Sigmoid colon (tissue), 7 donors: ENCODE results near the gene MRPL51. TPM values are rescaled to one million over a fixed set of nuclear protein-coding genes. Genes with fewer than 3 reads are reported as not detected.

Source experiments
- DNase-seq: peaks from one replicate; pipeline ENCODE4 v3.0.0-alpha.2; 2019
- H3K27ac ChIP-seq, 4 donors: fragments of 200-600 bp; sonication (generic); one replicate each; pipeline ENCODE4 v1.5.1; 2016 to 2019; ENCODE audit warnings: mild to moderate bottlenecking in 1 of 4
- H3K27me3 ChIP-seq, 3 donors: fragments of 200-600 bp; sonication (generic); one replicate each; pipeline ENCODE4 v1.5.1; 2019; ENCODE audit warnings: mild to moderate bottlenecking in 1 of 3
- H3K36me3 ChIP-seq, 4 donors: fragments of 200-600 bp; sonication (generic); one replicate each; pipeline ENCODE4 v1.5.1; 2016 to 2019
- H3K4me1 ChIP-seq, 4 donors: fragments of 200-600 bp; sonication (generic); one replicate each; pipeline ENCODE4 v1.5.1; 2017 to 2019
- H3K4me3 ChIP-seq, 4 donors: fragments of 200-600 bp; sonication (generic); one replicate each; pipeline ENCODE4 v1.5.1; 2017 to 2019; ENCODE audit warnings: mild to moderate bottlenecking in 2 of 4, moderate library complexity in 1 of 4
- H3K9me3 ChIP-seq, 4 donors: fragments of 200-600 bp in 3 of 4; sonication (generic) in 3 of 4; one replicate each; pipeline versions ENCODE4 v1.5.1 to v1.6.1; 2013 to 2019
- CTCF ChIP-seq, 4 experiments: fragments of 450-650 bp in 3 of 4; fragments of 200-600 bp in 1 of 4; IDR thresholded peaks; one replicate each; pipeline ENCODE4 v1.5.1; 2016 to 2019; ENCODE audit warnings: antibody characterized with exemption in 4 of 4, mild to moderate bottlenecking in 3 of 4, moderate library complexity in 2 of 4
- EP300 ChIP-seq, 4 donors: sonication (generic); formaldehyde crosslinking; IDR thresholded peaks; one replicate each; pipeline ENCODE4 v1.6.1; 2017; ENCODE audit warnings: antibody characterized with exemption in 4 of 4
- POLR2A ChIP-seq, 2 donors: fragments of 450-650 bp; IDR thresholded peaks; one replicate each; pipeline ENCODE4 v1.6.1; 2016; ENCODE audit warnings: antibody characterized with exemption in 2 of 2, mild to moderate bottlenecking in 2 of 2, moderate library complexity in 2 of 2
- POLR2AphosphoS5 ChIP-seq, 4 donors: sonication (generic); formaldehyde crosslinking; IDR thresholded peaks; one replicate each; pipeline ENCODE4 v1.6.1; 2017; ENCODE audit warnings: antibody characterized with exemption in 4 of 4
- WGBS, 2 donors: extraction: QIAGEN DNeasy Blood & Tissue Kit; methylation state at CpG; one replicate each; pipeline ENCODE4 v1.1.7; 2013; 5-methylcytosine and 5-hydroxymethylcytosine counted together
- intact Hi-C: fragments of 100-400 bp; cut with DNase I; formaldehyde crosslinking; loops from one replicate; pipeline ENCODE4 v1.15.1; 2023
- polyA plus RNA-seq, 3 donors: library from polyadenylated mRNA; stranded (reverse); fragments of 200-250 nt; gene quantifications; one replicate each; pipeline ENCODE4 v1.2.3, GENCODE V29; 2013
- total RNA-seq, 4 donors: library from RNA; depleted of rRNA; stranded (reverse); fragments of >200 nt; gene quantifications; one replicate each; pipeline ENCODE4 v1.1.0, GENCODE V29; 2016
- donor health status: healthy with polysubstance abuse.
- donor health status: Bipolar disorder and iron deficiency.
- donor health status: healthy.

The MRPL51 gene
- total RNA-seq (100 to 1,000 TPM in 2 of 4 donors, 10 to 100 TPM in 2; 52.9 to 113 (median 92.1) TPM), polyA plus RNA-seq (100 to 1,000 TPM; 119 to 142 (median 135) TPM)

GRCh38 chr12:6492838-6493496 lies at the start of gene MRPL51:
MRPL51 (minus strand) TSS chr12:6493262; CDS start chr12:6493136, 126 bp downstream.
- Histone ChIP-seq H3K27me3 (no peaks in the 10 kb centered on the region), H3K4me3 (peak within 1 kb of the TSS; percentile 60 to 79 (median 70)), H3K9me3 (no peaks in the 10 kb centered on the region), H3K4me1 (peaks cover 0 to 27% (median 20%) of the 10 kb centered on the region in 4 donors), H3K36me3 (peaks cover 0 to 25% (median 0%) of the 10 kb centered on the region in 4 donors), H3K27ac (peak within 1 kb of the TSS; percentile 94 to 97 (median 96))
- TF ChIP-seq POLR2A (IDR thresholded peaks at IDR 0.05) = peak; percentile 89
- peak; percentile 86 to 98 (median 92) for TF ChIP-seq POLR2AphosphoS5 (IDR thresholded peaks at IDR 0.05)
- TF ChIP-seq CTCF (IDR thresholded peaks at IDR 0.05) = no peak
- TF ChIP-seq EP300 (IDR thresholded peaks at IDR 0.05) = peak in 1 of 4 donors; percentile 40
- 1% methylated on average over 39 of the region's 39 CpGs for WGBS, 2 donors
- DNase-seq = peak; percentile 98
- intact Hi-C loops = loop anchor here (1.0 to 5.0 kb wide), 3 partner anchors 23 to 59 kb away; partner anchors contain the start of genes GAPDH and VAMP1

DNA sequence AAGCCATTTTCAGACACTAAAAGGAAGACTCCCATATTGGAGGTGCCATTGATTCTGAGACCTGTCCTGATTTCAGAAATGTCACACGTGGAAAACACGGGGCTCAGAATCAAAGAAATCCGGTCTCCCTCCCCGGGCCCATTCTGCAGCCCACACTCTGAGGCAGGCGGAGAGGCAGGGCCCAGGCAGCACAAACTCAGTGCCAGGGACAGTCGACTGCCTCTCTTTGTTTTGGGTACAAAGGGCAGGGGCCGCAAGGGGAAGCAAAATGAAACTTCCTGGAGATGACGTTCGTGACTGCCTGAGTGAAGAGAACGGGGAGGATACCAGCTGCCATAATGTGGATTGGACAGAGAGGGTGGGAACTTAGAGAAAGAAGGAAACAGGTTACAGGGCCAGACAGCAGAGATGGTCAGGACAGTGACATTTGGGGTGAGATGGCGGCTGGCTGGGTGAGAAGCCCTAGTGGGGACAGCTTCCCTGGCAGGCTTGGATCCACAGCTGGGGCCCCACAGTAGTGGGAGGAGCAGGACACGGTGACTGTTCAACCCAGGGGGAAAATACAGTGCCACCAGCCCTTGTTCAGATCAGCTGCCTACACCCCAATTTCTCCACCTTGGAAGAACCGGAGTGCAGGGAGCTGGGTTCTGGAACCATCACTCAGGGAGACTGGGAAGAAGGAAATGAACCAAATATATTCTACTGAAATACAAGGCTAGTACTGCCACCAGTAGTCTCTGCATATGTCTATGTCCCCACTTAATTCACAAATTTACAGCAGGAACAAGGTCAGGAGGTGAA lies 49.3 kb upstream of the MRPL51 start:
- Histone ChIP-seq H3K4me1 (peaks cover 0 to 37% (median 24%) of the 10 kb centered on the region in 4 donors), H3K27me3 (no peaks in the 10 kb centered on the region), H3K4me3 (no peak overlapping the region), H3K27ac (peak overlapping the region in 2 of 4 donors; percentile 12 to 60), H3K9me3 (no peaks in the 10 kb centered on the region), H3K36me3 (peaks cover 16 to 74% (median 30%) of the 10 kb centered on the region in 4 donors)
- TF ChIP-seq CTCF (IDR thresholded peaks at IDR 0.05) (no peak), POLR2A (IDR thresholded peaks at IDR 0.05) (peak in 1 of 2 donors; percentile 25)
- 17 to 63% methylated on average over 13 of the region's 13 CpGs for whole genome bisulfite sequencing, 2 donors
- peak; percentile 63 for DNase-seq
- intact Hi-C loops = no loop called here

DNA sequence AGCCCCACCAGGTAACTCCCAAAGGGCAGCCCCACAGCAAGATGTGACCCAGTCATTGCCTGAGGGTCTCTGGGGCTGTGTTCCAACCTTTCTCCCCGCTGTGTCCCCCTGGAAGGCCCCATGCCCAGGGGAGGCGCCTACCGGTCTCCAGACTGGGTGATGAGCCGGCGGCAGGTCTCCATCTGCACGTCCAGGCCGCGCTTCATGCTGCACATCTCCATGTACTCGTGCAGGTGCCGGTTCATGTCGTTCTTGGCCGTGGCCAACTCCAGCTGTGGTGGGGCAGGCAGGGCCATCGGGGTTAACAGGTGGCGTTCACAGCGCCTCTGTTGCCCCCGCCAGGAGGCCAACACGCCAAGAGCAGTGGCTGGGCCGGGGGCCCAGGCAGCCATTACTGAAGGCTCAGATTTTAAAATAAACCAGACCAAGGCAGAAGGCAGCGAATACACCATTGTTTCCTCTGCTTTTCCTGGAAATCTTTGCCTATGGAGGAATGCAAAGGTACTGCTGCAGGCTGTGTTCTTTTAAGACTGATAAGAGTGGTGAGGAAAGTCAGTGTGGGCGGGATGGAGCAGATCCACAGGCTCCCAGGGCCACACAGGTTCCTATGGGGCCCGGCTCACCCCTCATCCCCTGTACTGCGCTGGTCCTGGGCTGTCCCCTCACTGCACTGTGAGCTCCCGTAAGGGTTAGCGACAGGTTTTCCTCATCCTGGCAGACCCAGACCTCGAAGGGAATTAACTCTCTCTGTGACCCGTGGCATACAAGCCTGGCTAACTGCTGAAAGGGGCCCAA lies 48.5 kb upstream of the MRPL51 start:
- peaks cover 0 to 45% (median 30%) of the 10 kb centered on the region in 4 donors for H3K4me1 ChIP-seq
- H3K27me3 ChIP-seq = no peaks in the 10 kb centered on the region
- no peak overlapping the region for H3K4me3 ChIP-seq
- no peak for TF ChIP-seq POLR2AphosphoS5 (IDR thresholded peaks at IDR 0.05)
- TF ChIP-seq CTCF (IDR thresholded peaks at IDR 0.05) = no peak
- no peak for TF ChIP-seq EP300 (IDR thresholded peaks at IDR 0.05)
- TF ChIP-seq POLR2A (IDR thresholded peaks at IDR 0.05) = no peak
- intact Hi-C loops = no loop called here
- DNase-seq = peak; percentile 63
- no peaks in the 10 kb centered on the region for H3K9me3 ChIP-seq
- 74 to 85% methylated on average over 26 of the region's 26 CpGs for WGBS, 2 donors
- peak overlapping the region; percentile 60 to 97 (median 82) for H3K27ac ChIP-seq
- peaks cover 19 to 74% (median 35%) of the 10 kb centered on the region in 4 donors for H3K36me3 ChIP-seq

- Histone ChIP-seq H3K36me3 (peaks cover 21 to 69% (median 37%) of the 10 kb centered on the region in 4 donors), H3K9me3 (no peaks in the 10 kb centered on the region), H3K27ac (peak overlapping the region; percentile 60 to 97 (median 82)), H3K4me3 (peak overlapping the region in 2 of 4 donors; percentile 15 to 22), H3K4me1 (peaks cover 0 to 58% (median 43%) of the 10 kb centered on the region in 4 donors), H3K27me3 (no peaks in the 10 kb centered on the region)
- WGBS, 2 donors = 6 to 17% methylated on average over 35 of the region's 35 CpGs
- TF ChIP-seq POLR2A (IDR thresholded peaks at IDR 0.05) (no peak), POLR2AphosphoS5 (IDR thresholded peaks at IDR 0.05) (peak in 3 of 4 donors; percentile 51 to 64 (median 61))
- intact Hi-C loops = no loop called here
- peak; percentile 94 for DNase-seq
Measured at GRCh38 chr12:6540181-6540877, 47.3 kb upstream of the MRPL51 start.
